GM18867 (cell line): ENCODE data around the gene ZNG1C.
"Not testable (repeated sequence)": the region's sequence is repeated elsewhere in the genome, so short reads cannot be mapped to it uniquely, and the experiment has no call there.

Experiments
- ATAC-seq: cut with Tn5 transposase; IDR thresholded peaks from one replicate; pipeline ENCODE4 v1.9.1; 2021; ENCODE audit warnings: mild to moderate bottlenecking, moderate library complexity; ENCODE audit not compliant: unreplicated experiment

The ZNG1C gene

GRCh38 chr9:68241683-68242082 is at the start of gene ZNG1C:
Gene ZNG1C, plus strand, starts transcription at chr9:68241983. Its CDS starts 49 bp downstream, at chr9:68242032.
- ATAC-seq, result not testable (repeated sequence)

GRCh38 chr9:68242437-68242836 is 654 bp downstream of the ZNG1C start:
- not testable (repeated sequence) for ATAC-seq

GRCh38 chr9:68281041-68281440 is 39.3 kb downstream of the ZNG1C start:
- not testable (repeated sequence) for ATAC-seq

GRCh38 chr9:68302567-68302966 is 60.8 kb downstream of the ZNG1C start, which contains the start of gene FOXD4L3:
Gene FOXD4L3, plus strand, starts transcription at chr9:68302867. Its CDS starts 85 bp downstream, at chr9:68302952.
- ATAC-seq, result not testable (repeated sequence)

- ATAC-seq, result not testable (repeated sequence)
These were observed 62.0 kb downstream of the ZNG1C start for GRCh38 chr9:68303771-68304170.

- not testable (repeated sequence) for ATAC-seq
These were observed 62.4 kb downstream of the ZNG1C start for GRCh38 chr9:68304212-68304611.

- not testable (repeated sequence) for ATAC-seq
These were observed 63.0 kb downstream of the ZNG1C start for GRCh38 chr9:68304777-68305176.

GRCh38 chr9:68305680-68306285 is 64.0 kb downstream of the ZNG1C start:
- not testable (repeated sequence) for ATAC-seq

- not testable (repeated sequence) for ATAC-seq
These were observed 64.7 kb downstream of the ZNG1C start for GRCh38 chr9:68306391-68306964.

- ATAC-seq, result not testable (repeated sequence)
These were observed 65.3 kb downstream of the ZNG1C start for GRCh38 chr9:68307127-68307526.

GRCh38 chr9:68307654-68308053 is 65.9 kb downstream of the ZNG1C start:
- not testable (repeated sequence) for ATAC-seq

GRCh38 chr9:68311208-68311607 is 69.4 kb downstream of the ZNG1C start:
- ATAC-seq, result not testable (repeated sequence)

GRCh38 chr9:68318209-68318608 is 76.4 kb downstream of the ZNG1C start:
- not testable (repeated sequence) for ATAC-seq

GRCh38 chr9:68323749-68324148 is 82.0 kb downstream of the ZNG1C start:
- not testable (repeated sequence) for ATAC-seq

GRCh38 chr9:68324518-68324917 is 82.7 kb downstream of the ZNG1C start:
- not testable (repeated sequence) for ATAC-seq

- not testable (repeated sequence) for ATAC-seq
These were observed 87.3 kb downstream of the ZNG1C start for GRCh38 chr9:68329106-68329505.

- ATAC-seq, result not testable (repeated sequence)
These were observed 88.9 kb downstream of the ZNG1C start for GRCh38 chr9:68330531-68331173.

- ATAC-seq, result not testable (repeated sequence)
These were observed 90.3 kb downstream of the ZNG1C start for GRCh38 chr9:68332122-68332521.

- peak; percentile 52 for ATAC-seq
These were observed 94.2 kb downstream of the ZNG1C start for GRCh38 chr9:68335935-68336334.

- ATAC-seq, result not testable (repeated sequence)
These were observed 95.0 kb downstream of the ZNG1C start for GRCh38 chr9:68336639-68337339.

- ATAC-seq, result not testable (repeated sequence)
These were observed 96.2 kb downstream of the ZNG1C start for GRCh38 chr9:68338000-68338399.
